Fibroblast of lung (primary cell): ENCODE data around the gene CEP192. TPM values are rescaled to one million over a fixed set of nuclear protein-coding genes. Genes with fewer than 3 reads are reported as not detected.

Source experiments
- DNase-seq, 2 donors: peaks; one replicate each; pipeline versions ENCODE4 v3.0.0 to v3.0.0-alpha.2; 2010; ENCODE audit warnings: low read depth in 2 of 2
- H2AFZ ChIP-seq: 2 replicates; pipeline ENCODE4 v1.5.1; 2012; ENCODE audit warnings: low read length, control low read depth, inconsistent platforms
- H3K27ac ChIP-seq: 2 replicates; pipeline ENCODE4 v1.5.1; 2011; ENCODE audit warnings: low read length, control low read depth; ENCODE audit not compliant: insufficient read depth
- H3K27me3 ChIP-seq: 2 replicates; pipeline ENCODE4 v1.5.1; 2011; ENCODE audit warnings: mild to moderate bottlenecking, low read length; ENCODE audit not compliant: control insufficient read depth, insufficient read depth
- H3K36me3 ChIP-seq: 2 replicates; pipeline ENCODE4 v1.5.1; 2011; ENCODE audit warnings: low read length; ENCODE audit not compliant: control insufficient read depth, insufficient read depth
- H3K4me1 ChIP-seq: 2 replicates; pipeline ENCODE4 v1.5.1; 2011; ENCODE audit warnings: low read length; ENCODE audit not compliant: control insufficient read depth, insufficient read depth; ENCODE audit errors: extremely low read depth
- H3K4me2 ChIP-seq: 2 replicates; pipeline ENCODE4 v1.5.1; 2011; ENCODE audit warnings: low read length, control low read depth; ENCODE audit not compliant: insufficient read depth; ENCODE audit errors: extremely low read depth
- H3K4me3 ChIP-seq, 4 experiments: fragments of 200-600 bp in 1 of 4; sonication (generic) in 1 of 4; replicated peaks in 1 of 4; 2 replicates each; pipeline ENCODE4 v1.5.1; 2011 to 2016; ENCODE audit warnings: low read length in 4 of 4, low read depth in 3 of 4, mild to moderate bottlenecking in 3 of 4, control low read depth in 2 of 4, inconsistent platforms in 1 of 4, mixed read lengths in 1 of 4; ENCODE audit not compliant: insufficient read depth in 1 of 4; ENCODE audit errors: control extremely low read depth in 1 of 4
- H3K79me2 ChIP-seq: 2 replicates; pipeline ENCODE4 v1.5.1; 2012; ENCODE audit warnings: mild to moderate bottlenecking, low read length, inconsistent platforms; ENCODE audit not compliant: control insufficient read depth, insufficient read depth
- H3K9ac ChIP-seq: 2 replicates; pipeline ENCODE4 v1.5.1; 2011; ENCODE audit warnings: mild to moderate bottlenecking, low read length, control low read depth; ENCODE audit not compliant: insufficient read depth
- H3K9me3 ChIP-seq: 2 replicates; pipeline ENCODE4 v1.5.1; 2012; ENCODE audit warnings: low read depth, low read length; ENCODE audit not compliant: control insufficient read depth, insufficient read depth
- H4K20me1 ChIP-seq: 2 replicates; pipeline ENCODE4 v1.5.1; 2011; ENCODE audit warnings: low read length; ENCODE audit not compliant: control insufficient read depth, insufficient read depth; ENCODE audit errors: extremely low read depth
- EZH2 ChIP-seq: IDR thresholded peaks from 2 replicates; pipeline ENCODE4 v1.5.1; 2012; ENCODE audit warnings: low read length, control low read depth, mild to moderate bottlenecking; ENCODE audit errors: missing control alignments
- polyA plus RNA-seq, 2 donors: library from polyadenylated mRNA; depleted of rRNA in 1 of 2; stranded (reverse) in 1 of 2; unstranded in 1 of 2; fragments of >200 nt; gene quantifications; 2 replicates each; pipeline ENCODE4 v1.2.1, GENCODE V29; 2011 to 2012; ENCODE audit warnings: missing spikeins in 1 of 2
- total RNA-seq: library from RNA; depleted of rRNA; stranded (reverse); fragments of >200 nt; gene quantifications from 2 replicates; pipeline ENCODE4 v1.2.1, GENCODE V29; 2014
- TF ChIP-seq, protein P1 (sequence below), 2 donors: IDR thresholded peaks in 1 of 2; conservative IDR thresholded peaks in 1 of 2; 1 replicate in 1 of 2; 2 replicates in 1 of 2; pipeline ENCODE4 v1.5.1; 2011 to 2012; ENCODE audit warnings: low read length in 2 of 2, control low read depth in 1 of 2, inconsistent platforms in 1 of 2, low read depth in 1 of 2, mild to moderate bottlenecking in 1 of 2

CEP192 gene
- total and polyA plus RNA-seq, 2 donors (not counting 1 experiment from before 2014, with no cell fraction given), result 12.5 to 32.7 TPM

DNA sequence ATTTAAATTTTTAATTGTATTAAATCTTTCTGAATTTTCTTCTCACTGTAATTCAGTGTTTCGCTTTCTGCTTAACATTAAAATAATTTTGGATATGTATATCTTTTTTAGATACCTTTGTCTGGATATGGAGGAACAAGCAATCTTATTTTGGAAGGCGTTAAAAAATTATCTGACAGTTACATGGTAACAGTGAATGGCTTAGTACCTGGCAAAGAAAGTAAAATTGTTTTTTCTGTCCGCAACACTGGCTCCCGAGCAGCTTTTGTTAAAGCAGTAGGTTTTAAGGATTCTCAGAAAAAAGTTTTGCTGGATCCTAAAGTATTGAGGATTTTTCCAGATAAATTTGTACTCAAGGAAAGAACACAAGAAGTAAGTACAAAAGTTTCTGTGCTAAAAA lies 95.7 kb downstream of the CEP192 start:
- Histone ChIP-seq H4K20me1 (no peaks in the 10 kb centered on the region), H3K36me3 (peaks cover 2% of the 10 kb centered on the region), H2AFZ (no peak overlapping the region), H3K79me2 (no peaks in the 10 kb centered on the region), H3K9ac (no peak overlapping the region), H3K4me3 (no peak overlapping the region), H3K4me1 (no peaks in the 10 kb centered on the region), H3K9me3 (no peaks in the 10 kb centered on the region), H3K27me3 (no peaks in the 10 kb centered on the region), H3K27ac (no peak overlapping the region), H3K4me2 (no peak overlapping the region)
- no peak for TF ChIP-seq EZH2
- TF ChIP-seq, protein P1, sequence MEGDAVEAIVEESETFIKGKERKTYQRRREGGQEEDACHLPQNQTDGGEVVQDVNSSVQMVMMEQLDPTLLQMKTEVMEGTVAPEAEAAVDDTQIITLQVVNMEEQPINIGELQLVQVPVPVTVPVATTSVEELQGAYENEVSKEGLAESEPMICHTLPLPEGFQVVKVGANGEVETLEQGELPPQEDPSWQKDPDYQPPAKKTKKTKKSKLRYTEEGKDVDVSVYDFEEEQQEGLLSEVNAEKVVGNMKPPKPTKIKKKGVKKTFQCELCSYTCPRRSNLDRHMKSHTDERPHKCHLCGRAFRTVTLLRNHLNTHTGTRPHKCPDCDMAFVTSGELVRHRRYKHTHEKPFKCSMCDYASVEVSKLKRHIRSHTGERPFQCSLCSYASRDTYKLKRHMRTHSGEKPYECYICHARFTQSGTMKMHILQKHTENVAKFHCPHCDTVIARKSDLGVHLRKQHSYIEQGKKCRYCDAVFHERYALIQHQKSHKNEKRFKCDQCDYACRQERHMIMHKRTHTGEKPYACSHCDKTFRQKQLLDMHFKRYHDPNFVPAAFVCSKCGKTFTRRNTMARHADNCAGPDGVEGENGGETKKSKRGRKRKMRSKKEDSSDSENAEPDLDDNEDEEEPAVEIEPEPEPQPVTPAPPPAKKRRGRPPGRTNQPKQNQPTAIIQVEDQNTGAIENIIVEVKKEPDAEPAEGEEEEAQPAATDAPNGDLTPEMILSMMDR (conservative IDR thresholded peaks at IDR 0.05 in 1 of 2, IDR thresholded peaks at IDR 0.05 in 1 of 2; ENCODE audit: low read depth in 1 of 2, low read length in 2 of 2), result no peak
- no peak for DNase-seq

GRCh38 chr18:13095466-13095865 lies 104.3 kb downstream of the CEP192 start:
- Histone ChIP-seq H2AFZ (no peak overlapping the region), H4K20me1 (no peaks in the 10 kb centered on the region), H3K79me2 (no peaks in the 10 kb centered on the region), H3K4me2 (no peak overlapping the region), H3K27ac (no peak overlapping the region), H3K4me1 (no peaks in the 10 kb centered on the region), H3K9me3 (no peaks in the 10 kb centered on the region), H3K9ac (no peak overlapping the region), H3K27me3 (no peaks in the 10 kb centered on the region), H3K4me3 (no peak overlapping the region), H3K36me3 (peaks cover 7% of the 10 kb centered on the region)
- no peak for DNase-seq
- TF ChIP-seq EZH2, result no peak
- TF ChIP-seq, protein P1 (conservative IDR thresholded peaks at IDR 0.05 in 1 of 2, IDR thresholded peaks at IDR 0.05 in 1 of 2; ENCODE audit: low read depth in 1 of 2, low read length in 2 of 2), result no peak

DNA sequence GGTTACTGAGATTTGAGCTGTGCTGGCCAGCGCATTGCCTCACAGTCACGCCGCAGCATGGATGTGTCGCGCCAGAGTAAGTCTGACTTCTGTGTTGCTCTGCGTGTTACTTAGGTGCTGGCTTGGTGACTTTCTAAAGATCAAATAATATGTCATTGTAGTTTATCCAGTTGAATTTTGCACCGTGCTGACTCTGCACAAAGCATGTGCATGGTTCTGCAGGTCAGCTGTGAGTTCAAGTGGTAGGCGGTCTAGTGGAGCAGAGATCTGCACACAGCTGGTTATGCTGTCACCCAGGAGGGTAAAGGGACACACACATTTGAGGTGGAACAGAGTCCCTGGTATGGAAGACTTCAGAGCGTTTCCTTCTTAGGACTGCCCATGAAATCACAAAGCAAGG lies 105.1 kb downstream of the CEP192 start:
- no peak overlapping the region for H3K4me2 ChIP-seq
- no peak overlapping the region for H3K27ac ChIP-seq
- no peak overlapping the region for H2AFZ ChIP-seq
- H3K9me3 ChIP-seq, result no peaks in the 10 kb centered on the region
- no peaks in the 10 kb centered on the region for H3K79me2 ChIP-seq
- H3K9ac ChIP-seq, result no peak overlapping the region
- H3K27me3 ChIP-seq, result no peaks in the 10 kb centered on the region
- no peaks in the 10 kb centered on the region for H3K4me1 ChIP-seq
- TF ChIP-seq, protein P1 (conservative IDR thresholded peaks at IDR 0.05 in 1 of 2, IDR thresholded peaks at IDR 0.05 in 1 of 2; ENCODE audit: low read depth in 1 of 2, low read length in 2 of 2), result no peak
- no peak for TF ChIP-seq EZH2
- no peaks in the 10 kb centered on the region for H4K20me1 ChIP-seq
- no peak for DNase-seq
- H3K4me3 ChIP-seq, result no peak overlapping the region
- H3K36me3 ChIP-seq, result peaks cover 9% of the 10 kb centered on the region
